ENCODE measurements around the gene CBARP.
"Not testable (repeated sequence)": the region's sequence is repeated elsewhere in the genome, so short reads cannot be mapped to it uniquely, and the experiment has no call there.

Gene CBARP

DNA sequence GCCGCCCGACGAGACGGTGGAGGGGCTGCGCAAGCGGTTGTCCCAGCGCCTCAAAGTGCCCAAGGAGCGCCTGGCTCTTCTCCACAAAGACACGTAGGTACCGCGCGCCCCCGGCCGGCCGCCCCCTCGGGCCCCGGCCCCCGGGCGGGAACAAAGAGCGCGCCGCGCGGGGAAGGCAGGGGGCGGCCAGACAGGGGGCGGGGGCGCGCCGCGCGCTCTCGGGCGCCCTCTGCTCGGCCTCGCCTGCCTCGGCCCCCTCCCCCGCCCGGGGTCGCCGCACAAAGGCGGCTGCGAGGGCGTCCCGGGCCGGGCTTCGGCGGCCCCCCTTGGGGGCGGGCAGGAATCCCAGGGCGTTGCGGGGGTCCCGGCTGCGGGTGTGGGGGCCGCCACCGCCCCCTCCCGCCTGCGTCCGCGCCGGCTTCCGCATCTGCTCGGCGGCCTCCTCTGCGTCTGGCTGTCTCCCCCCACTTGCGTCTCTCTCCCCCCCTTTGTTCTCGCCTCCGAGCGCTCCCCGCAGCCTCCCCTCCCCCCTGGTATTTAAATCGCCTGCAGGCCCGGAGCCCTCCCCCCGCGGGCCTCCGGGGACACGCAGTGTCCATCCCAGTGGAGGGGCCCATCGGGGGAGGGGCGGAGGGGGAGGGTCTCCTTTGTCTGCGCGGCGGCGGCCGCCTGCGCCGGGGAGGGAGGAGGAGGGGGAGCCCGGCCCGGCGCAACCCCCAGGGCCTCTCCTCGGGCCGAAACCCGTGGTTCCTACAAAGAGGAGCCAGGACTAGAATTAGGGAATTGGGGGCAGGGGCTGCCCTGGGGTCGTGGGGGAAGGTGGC lies 12.8 kb upstream of the CBARP start:
- DNase-seq = no peak

DNA sequence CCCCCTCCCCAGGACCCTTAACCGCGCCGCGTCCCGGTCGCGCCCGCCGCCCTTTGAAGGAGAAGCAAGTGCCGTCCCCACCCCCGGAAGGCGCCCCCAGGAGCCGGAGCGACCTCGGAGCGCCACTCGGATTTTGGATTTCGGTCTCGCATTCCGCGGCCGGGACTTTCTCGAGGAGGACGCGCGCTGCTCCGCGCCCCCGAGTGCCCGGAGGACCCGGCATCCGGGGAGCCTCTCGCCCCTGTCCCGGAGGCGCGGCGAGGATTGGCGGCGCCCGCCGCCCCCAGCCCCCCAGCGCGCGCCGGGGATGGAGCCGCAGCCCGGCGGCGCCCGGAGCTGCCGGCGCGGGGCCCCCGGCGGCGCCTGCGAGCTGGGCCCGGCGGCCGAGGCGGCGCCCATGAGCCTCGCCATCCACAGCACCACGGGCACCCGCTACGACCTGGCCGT lies 12.2 kb upstream of the CBARP start:
- no peak for DNase-seq

DNA sequence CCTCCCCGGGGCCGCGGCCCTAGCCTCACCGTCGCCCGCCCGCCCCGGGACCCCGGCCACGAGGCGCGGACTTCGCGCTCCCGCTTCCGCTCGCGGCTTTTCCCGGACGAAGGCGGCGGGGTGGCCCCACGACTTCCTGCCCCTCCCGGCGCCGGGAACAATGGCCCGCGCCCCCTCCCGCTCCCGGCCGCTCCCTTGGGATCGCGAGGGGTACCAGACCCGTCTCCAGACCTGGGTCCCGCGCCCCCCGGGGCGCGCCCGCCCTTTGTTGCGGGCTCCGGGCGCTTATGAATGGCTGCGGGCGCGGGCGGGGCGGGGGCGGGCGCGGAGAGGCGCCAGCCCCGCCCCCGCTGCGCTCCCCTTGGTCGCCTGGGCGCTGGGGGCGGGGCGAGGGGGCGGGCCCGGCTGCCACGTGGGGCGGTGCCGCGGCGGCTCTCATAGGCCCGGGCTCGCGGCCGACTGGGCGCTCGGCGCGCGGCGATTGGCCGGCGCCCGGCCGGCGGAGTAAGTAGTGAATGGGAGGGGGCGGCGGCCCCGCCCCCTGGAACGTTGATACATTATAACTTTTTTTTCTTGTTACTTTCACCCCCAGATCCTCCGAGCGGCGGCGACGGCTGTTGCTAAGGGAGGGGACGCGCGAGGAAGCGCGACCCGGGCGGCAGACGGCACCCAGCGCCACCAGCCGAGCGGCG lies 11.6 kb upstream of the CBARP start:
- peak; percentile 90 for DNase-seq

DNA sequence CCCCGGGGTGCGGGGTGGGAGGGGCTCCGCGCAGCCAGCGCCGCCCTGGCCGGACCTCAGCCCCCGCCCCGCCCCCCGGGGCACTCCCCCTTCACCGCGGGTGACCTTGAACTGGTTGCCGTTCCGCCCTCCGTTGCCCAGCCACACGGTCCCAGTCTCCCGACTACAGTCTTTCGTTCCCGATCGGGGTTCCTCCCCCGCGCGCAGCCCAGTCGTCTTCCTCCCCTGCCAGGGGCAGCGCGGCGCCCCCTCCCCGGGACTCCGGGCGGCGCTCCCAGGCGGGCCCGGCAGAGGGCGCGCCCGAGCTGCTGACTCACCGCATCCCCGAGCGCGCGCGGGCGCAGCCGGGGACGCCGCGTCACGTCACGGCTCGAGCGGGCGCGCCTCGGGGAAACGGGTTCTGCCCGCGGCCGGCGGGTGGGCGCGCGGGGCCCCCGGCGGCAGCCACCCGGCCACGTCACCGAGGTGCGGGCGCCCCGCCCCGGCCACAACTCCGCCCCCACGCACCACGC lies 11.0 kb upstream of the CBARP start:
- DNase-seq = no peak

DNA sequence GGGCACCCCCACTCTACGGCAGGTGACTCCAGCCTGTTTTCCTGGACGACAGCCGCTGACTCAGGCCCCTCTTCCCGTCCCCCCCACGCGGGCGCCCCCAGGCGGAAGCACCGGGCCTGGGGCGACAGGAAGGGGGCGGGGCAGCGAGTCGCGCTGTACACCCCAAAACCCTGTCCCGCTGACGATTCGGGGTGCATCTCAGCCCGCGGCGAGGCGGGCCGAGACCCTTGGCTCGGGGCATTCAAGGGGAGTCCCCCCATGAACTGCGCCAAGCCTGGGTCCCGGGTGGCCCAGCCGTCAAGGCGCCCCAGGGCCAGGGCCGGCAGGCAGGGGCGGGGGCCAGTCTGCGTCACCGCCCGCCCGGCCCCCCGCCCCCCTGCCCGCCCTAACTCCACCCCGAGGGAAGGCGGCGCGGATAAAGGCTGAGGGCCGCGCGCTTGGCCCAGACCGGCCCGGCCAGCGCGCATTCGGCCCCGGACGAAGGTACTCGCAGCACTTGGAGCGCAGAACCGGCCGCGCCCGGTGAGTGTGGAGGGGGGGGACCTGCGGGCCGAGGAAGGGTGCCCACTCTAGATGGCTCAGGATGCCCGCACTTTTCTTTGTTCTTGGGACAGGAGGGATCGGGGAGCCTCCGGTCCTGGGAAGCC lies 10.5 kb upstream of the CBARP start, which contains the start of gene MIDN:
TSS of gene MIDN (plus strand) at position 445 of the 647 bp plus-strand sequence. CDS start 1,714 bp downstream, outside the sequence.
- DNase-seq = no peak

DNA sequence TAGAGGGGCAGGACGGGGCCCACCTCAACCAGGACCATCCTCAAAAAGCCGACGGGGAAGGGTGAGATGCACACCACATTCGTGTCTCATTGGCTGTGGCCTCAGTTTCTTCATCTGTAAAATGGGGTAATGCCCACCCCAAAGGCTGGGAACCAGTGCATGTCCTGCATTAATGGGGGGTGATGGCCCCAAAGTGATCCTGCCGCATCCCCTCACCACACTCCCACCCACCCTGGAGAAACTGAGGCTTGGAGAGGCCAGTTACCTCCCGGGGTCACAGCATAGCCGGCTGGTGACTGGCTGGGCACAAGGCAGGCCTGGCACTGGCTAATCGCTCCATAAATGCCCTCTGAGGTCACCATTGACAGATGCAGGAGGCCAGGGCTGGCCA lies 9.9 kb upstream of the CBARP start:
- no peak for DNase-seq

DNA sequence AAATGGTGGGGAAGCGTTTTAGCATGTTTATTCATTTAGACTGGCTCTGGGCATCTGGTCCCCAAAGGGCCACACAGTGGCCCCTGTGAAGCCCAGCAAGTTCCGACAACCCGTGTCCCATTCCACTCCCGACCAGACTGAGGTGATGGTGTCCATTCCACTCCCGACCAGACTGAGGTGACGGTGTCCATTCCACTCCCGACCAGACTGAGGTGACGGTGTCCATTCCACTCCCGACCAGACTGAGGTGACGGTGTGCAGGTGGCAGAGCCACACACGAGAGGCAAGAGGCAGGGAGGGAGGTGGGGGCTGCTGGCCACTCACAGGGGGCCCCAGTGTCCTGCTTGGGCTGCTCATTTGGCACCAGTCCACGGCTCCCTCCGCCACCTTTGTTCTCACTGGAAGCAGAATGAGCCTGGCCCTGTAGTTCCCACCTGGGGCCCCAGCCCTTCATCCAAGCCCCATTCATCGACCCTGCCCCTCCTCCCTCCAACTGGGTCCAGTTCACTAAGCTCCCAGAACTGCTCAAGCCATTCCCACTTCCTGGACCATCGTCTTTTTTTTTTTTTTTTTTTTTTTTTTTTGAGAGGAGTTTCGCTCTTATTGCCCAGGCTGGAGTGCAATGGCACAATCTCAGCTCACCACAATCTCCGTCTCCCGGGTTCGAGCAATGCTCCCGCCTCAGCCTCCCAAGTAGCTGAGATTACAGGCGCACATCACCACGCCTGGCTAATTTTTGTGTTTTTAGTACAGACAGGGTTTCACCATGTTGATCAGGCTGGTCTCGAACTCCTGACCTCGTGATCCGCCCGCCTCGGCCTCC lies 8.7 kb upstream of the CBARP start:
- not testable (repeated sequence) for DNase-seq

DNA sequence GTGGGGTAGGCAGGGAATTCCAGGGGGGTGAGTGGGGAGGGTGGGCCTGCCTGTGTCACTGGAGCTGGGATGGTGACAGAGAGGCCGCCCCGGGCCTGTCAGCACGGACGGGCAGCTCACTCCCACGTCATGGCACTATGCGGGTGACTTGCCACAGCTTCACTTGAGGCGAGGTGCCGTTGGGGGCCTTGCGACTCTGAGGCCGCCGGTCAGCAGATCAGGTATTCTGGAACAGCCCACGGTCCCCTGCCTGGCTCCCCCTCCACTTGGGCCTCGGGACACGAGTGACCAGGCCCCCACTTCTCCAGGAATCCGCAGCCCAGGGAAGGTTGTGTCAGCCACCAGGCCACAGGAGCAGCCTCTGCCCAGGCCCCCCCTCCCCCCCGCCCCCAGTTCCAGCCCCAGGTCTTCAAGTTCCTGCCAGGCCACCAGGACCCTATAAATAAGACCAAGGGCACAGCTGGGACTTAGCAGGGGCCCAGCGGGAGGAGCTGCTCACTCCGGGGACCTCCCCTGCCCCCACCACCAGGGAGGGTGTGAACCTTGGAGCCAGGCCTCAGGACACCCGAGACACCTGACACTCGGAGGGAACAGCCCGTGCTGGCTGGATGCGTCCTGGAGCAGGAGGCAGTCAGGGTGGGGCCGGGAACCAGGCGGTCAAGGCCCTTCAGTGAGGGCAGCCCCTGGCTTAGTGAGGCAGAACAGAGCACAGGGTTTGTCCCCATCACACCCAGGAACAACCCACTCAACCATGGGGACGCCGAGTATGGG lies 7.9 kb upstream of the CBARP start:
- no peak for DNase-seq

DNA sequence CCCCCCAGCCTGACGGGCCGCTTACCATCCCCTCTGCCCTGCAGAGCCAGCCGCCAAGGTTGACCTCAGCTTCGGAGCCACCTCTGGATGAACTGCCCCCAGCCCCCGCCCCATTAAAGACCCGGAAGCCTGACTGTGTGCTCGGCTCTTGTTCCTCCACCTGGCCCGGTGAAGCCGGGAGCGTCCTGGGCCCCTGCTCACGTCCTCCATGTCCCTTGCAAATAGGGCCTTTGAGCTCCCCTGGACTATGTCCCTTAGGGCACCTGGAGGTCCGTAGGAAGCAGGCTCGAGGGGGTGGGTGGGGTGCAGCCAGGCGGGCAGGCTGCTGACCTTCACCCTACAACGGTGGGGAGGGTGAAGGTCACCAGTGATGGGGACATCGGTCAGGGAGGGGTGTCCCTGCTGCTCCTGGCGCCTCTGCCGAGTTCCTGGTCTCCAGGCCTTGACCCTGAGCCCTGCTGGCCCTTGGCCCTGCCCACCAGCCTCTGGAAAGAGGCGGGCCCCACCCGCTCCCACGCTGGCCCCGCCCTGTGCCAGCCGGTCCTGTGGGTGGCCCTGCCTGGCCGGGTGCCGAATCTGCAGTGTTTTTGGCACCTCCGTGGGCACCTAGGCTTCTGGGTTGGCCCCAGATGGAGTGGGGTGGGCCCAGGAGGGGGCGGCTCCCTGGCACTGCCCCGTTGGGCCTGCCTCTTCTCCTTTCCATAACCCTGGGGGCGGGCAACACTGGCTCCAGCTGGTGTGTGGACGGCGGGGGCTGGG lies 7.1 kb upstream of the CBARP start:
- DNase-seq = no peak

DNA sequence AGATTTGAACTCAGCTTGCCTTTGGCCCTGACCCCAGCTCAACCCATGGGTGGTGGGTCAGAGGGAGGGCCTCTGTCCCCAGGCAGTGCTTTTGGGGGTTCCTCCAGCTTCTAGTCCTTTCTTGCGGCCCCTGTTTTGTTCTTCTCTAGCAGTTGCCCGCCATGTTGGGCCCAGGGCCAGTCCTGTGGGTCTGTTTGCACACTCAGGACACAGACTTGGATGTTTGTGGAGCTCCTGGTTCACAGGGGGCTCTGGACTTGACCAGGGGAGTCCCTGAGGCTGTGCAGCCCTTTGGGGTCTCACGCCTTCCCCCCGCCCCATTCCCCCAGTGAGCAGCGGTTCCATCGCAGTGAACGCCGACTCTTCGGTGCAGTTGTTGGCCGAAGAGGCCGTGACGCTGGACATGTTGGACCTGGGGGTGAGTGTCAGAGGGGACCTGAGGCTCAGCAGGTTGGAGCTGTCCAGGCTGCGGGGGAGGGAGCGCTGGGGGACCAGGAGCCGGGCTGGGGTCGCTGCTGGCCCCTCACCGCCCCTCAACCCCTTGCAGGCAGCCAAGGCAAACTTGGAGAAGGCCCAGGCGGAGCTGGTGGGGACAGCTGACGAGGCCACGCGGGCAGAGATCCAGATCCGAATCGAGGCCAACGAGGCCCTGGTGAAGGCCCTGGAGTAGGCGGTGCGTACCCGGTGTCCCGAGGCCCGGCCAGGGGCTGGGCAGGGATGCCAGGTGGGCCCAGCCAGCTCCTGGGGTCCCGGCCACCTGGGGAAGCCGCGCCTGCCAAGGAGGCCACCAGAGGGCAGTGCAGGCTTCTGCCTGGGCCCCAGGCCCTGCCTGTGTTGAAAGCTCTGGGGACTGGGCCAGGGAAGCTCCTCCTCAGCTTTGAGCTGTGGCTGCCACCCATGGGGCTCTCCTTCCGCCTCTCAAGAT lies 6.2 kb upstream of the CBARP start:
- DNase-seq = no peak

DNA sequence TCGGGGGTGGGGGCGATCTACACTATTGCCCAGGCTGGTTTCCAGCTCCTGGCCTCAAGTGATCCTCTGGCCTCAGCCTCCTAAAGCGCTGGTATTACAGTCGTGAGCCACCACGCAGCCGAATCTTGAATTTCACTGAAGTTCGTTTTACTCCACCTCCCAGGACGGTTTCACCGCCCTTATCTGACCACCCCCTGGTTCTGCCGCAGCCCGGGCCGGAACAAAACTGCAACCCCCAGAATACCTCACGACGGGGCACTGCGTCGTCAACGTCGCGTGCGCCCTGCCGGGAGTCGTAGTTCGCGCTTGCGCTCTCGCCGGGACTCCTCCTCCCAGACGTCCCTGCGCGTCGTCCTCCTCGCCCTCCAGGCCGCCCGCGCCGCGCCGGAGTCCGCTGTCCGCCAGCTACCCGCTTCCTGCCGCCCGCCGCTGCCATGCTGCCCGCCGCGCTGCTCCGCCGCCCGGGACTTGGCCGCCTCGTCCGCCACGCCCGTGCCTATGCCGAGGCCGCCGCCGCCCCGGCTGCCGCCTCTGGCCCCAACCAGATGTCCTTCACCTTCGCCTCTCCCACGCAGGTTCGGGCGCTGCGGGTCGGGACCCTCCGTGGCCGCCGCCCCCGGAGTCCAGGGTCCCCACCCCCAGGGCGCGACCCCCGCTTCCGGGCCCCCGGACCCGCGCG lies 3.8 kb upstream of the CBARP start, which contains the start of gene ATP5F1D:
TSS of gene ATP5F1D (plus strand) at position 335 of the 679 bp plus-strand sequence. CDS start at position 435, 100 bp downstream.
- DNase-seq = peak; percentile 55

DNA sequence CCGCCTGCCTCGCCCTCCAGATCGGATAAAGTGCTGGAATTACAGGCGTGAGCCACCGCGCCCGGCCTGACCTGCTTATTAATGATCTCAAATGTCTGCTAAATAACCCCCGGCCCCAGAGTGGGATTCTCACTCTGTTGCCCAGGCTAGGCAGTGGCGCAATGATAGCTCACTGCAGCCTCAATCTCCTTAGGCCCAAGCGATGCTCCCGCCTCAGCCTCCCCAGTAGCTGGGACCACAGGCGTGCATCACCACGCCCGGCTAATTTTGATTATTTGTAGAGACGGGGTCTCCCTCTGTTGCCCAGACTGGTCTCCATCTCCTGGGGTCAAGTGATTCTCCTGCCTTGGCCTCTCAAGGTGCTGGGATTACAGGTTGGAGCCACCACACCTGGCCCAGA lies 3.1 kb upstream of the CBARP start:
- DNase-seq = no peak

DNA sequence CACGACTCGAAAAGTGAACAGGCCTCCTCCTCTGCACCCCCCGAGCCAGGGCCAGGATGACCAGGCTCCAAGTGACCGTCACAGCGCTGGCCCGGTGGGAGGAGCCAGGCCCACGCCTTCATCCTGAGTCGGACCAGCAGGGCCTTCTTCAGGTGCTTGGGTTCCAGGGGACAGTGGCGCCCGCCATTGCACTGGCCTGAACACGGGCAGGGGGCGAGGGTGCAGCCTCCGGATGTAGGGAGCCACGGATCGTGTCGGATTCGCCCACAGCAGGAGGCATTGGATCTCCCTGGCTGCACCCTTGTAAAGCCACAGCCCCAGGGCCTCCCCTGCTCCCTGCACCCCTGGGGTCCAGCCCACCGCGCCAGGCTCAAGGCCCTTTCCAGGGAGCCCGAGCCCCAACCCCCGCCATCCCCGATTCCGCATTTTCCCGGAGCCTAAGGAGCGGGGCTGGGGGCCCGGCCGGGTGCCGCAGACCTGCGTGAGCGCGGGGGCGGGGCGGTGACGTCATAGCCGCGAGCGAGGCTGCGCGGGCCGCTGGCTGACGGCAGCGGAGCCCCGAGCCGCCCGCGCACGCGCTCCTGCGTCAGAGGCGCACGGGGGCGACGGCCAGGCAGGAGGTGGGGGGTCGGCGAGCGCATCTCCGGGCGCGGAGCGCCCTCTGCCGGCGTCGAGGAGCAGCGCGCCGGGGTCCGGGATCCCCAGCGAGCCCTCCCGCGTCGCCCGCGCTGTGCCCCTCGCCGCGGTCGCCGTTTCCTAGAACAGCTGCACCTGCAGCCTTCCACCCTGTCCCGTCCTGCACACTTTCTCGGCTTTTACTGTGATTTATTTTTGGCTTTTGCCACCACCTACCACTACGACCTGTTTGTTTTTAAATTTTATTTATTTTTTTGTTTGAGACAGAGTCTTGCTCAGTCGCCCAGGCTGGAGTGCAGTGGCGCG lies 2.3 kb upstream of the CBARP start:
- DNase-seq = no peak

DNA sequence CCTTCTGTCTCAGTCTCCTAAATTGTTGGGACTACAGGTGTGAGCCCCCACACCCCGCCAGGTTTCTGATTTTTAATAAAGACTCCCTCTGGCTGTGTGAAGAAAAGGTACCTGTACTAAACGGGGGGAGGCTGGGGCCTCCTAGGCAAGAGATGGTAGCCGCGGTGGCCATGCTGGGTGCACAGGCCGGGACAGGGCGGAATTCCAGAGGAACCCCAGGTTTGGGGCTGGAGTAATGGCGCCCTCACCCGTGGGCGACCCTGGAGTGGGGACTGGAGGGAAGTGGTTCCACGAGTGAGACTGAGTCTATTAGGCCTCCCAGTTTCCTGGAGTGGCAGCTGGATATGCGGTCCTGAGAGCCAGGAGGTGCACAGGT lies 1.6 kb upstream of the CBARP start:
- no peak for DNase-seq

DNA sequence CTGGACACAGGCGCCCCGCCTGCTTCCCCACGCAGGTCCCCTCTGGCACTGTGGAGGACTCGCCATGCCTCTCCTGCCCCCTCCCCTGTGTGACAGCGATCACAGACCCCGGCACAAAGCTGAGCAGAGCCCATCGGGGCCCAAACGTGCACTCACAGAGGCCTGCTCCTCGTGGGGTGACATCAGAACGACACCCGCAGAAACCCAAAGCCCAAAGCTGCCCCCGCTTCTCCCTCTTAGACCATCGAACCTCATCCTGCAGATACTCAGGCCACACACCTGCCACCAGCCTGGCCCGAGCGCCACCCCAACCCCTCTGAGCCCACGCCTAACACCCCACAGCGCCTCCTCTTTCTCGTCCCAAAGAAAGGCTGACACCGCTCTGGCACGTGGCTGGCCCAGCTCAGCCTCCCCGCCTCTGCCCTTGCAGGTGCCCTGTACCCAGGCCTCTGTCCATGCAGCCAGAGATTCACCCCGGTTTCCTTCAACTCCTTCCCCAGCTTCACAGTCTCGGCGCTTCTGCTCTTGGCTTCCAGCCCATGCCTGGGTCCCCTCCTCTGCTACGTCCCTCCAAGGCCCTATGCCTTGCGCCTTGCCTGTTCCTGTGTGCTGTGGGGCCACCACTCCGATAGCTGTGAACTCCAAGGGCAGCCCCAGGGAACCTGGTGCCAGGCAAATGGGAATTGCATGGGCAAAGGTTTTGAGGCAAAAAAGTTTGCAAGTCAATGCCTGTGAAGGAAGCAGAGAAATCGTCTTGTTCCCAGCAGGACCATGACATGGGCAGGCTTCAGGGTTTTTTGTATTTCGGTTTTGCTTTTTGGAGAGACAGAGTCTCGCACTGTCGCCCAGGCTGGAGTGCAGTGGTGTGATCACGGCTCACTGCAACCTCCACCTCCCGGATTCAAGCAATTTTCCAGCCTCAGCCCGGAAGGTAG lies 831 bp upstream of the CBARP start:
- no peak for DNase-seq

DNA sequence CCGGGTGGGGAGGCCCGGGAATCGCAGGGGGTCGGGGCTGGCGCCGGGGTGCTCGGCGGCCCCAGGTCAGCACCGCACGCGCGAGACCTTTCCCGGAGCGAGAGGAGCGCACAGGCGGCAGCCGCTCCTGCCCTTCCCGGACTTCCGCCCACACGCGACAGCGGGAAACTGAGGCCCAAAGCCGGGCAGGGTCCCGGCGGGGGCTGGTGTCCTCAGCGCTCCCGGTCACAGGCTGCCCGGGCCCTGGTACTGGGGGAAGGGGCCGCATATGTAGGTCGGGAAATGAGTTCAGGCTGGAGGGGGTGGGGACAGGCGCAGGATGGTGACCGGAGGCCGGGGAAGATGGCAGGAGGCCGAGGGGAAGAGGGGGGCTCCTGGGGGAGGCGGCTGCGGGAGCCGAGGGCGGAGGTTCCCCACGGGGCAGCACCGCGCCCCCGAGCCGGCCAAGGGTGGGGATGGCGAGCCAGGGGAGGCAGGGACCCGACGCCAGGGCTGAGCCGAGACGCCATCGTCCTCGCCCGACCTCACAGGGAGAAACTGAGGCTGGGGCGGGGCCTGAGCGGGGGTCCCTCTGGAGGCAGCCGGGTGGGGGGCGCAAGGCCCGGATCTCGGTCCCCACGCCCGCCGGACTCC lies 662 bp downstream of the CBARP start:
- DNase-seq = no peak

All from NCI-H1436 treated with DMSO at 0.1 percent for 48 hours (cell line).